OCI-LY1 (cell line): ENCODE results near the gene RARRES2.

Source experiments
- H2AFZ ChIP-seq: fragments of 200-600 bp; sonication (generic), shearing (Covaris generic); 2 replicates; pipeline ENCODE4 v1.6.0; 2014; ENCODE audit warnings: antibody characterized with exemption, mild to moderate bottlenecking, low read length
- H3F3A ChIP-seq: fragments of 200-600 bp; sonication (generic), shearing (Covaris generic); 2 replicates; pipeline ENCODE4 v1.6.0; 2014; ENCODE audit warnings: mild to moderate bottlenecking, antibody characterized with exemption, low read length, moderate library complexity; ENCODE audit not compliant: insufficient read depth
- H3K27ac ChIP-seq: fragments of 200-600 bp; sonication (generic); 2 replicates; pipeline ENCODE4 v1.5.1; 2014; ENCODE audit warnings: low read length, mixed run types, mild to moderate bottlenecking, low read depth; ENCODE audit not compliant: poor library complexity, severe bottlenecking
- H3K27me3 ChIP-seq: fragments of 200-600 bp; sonication (generic); 2 replicates; pipeline ENCODE4 v1.6.0; 2014; ENCODE audit warnings: antibody characterized with exemption, mild to moderate bottlenecking, low read length, moderate library complexity; ENCODE audit not compliant: insufficient read depth
- H3K36me3 ChIP-seq: fragments of 200-600 bp; sonication (generic); 2 replicates; pipeline ENCODE4 v1.6.1; 2014; ENCODE audit warnings: mild to moderate bottlenecking, antibody characterized with exemption, low read length, moderate library complexity, mixed read lengths; ENCODE audit not compliant: insufficient read depth
- H3K4me1 ChIP-seq: fragments of 200-600 bp; sonication (generic); 2 replicates; pipeline ENCODE4 v1.5.1; 2014; ENCODE audit warnings: mild to moderate bottlenecking, low read length, moderate library complexity; ENCODE audit not compliant: insufficient read depth, severe bottlenecking
- H3K4me2 ChIP-seq: fragments of 200-600 bp; sonication (generic), shearing (Covaris generic); 2 replicates; pipeline ENCODE4 v1.6.1; 2014; ENCODE audit warnings: low read length
- H3K4me3 ChIP-seq: fragments of 200-600 bp; sonication (generic); 2 replicates; pipeline ENCODE4 v1.5.1; 2014; ENCODE audit warnings: low read length, low read depth, mild to moderate bottlenecking, mixed read lengths; ENCODE audit not compliant: poor library complexity, severe bottlenecking
- H3K79me2 ChIP-seq: fragments of 200-600 bp; shearing (Covaris generic); 2 replicates; pipeline ENCODE4 v1.6.1; 2016; ENCODE audit warnings: mixed run types, low read length, mixed read lengths; ENCODE audit not compliant: insufficient read depth
- H3K9ac ChIP-seq: fragments of 200-600 bp; sonication (generic), shearing (Covaris generic); 2 replicates; pipeline ENCODE4 v1.6.1; 2014; ENCODE audit warnings: mild to moderate bottlenecking, low read length, mixed read lengths
- H3K9me2 ChIP-seq: fragments of 200-600 bp; sonication (generic), shearing (Covaris generic); 2 replicates; pipeline ENCODE4 v1.6.1; 2014; ENCODE audit warnings: low read depth, mild to moderate bottlenecking, low read length, mixed read lengths
- H3K9me3 ChIP-seq: fragments of 200-600 bp; shearing (Covaris generic); 2 replicates; pipeline ENCODE4 v1.6.1; 2014; ENCODE audit warnings: low read length, mixed read lengths
- H4K20me1 ChIP-seq: fragments of 200-600 bp; sonication (generic), shearing (Covaris generic); 2 replicates; pipeline ENCODE4 v1.6.0; 2016; ENCODE audit warnings: mild to moderate bottlenecking, low read length; ENCODE audit not compliant: insufficient read depth
- CTCF ChIP-seq: fragments of 200-600 bp; sonication (generic), shearing (Covaris generic); IDR thresholded peaks from 2 replicates; pipeline ENCODE4 v1.5.1; 2017; ENCODE audit warnings: mild to moderate bottlenecking, antibody characterized with exemption, low read length, moderate library complexity, mixed read lengths
- EZH2 ChIP-seq: fragments of 200-600 bp; sonication (generic), shearing (Covaris generic); IDR thresholded peaks from 2 replicates; pipeline ENCODE4 v1.8.0; 2017; ENCODE audit warnings: borderline replicate concordance, mixed run types, mild to moderate bottlenecking, antibody characterized with exemption, low read length, moderate library complexity, mixed read lengths

The RARRES2 gene

DNA sequence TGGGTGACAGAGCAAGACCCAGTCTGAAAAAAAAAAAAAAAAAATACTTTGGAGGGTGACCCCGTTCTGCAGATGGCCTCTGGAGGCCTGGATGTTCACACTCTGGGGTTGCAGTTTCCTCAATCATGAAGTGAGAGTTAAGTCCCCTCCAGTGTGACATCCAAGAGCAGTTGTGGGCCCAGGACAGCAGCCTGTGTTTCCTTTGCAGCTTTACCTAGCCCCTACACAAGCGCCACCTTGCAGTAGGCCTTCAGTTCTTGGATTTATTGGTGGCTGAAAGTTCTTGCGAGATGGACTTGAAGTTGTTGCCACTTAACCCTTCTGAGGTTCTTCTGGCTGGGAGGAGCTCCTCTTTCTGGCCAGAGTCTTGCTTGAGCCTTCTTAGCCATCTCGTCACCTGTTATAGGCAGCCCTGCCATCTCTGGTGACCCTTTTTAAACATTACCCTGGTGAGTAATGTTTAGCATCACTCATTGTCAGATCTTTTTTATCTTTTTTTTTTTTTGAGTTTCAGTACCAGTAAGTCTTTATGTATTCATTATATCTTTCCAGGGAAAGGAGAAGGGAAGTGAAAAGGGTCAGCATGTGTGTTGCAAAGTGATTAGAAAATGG lies 14.7 kb downstream of the RARRES2 start:
- H3K27me3 ChIP-seq, result no peaks in the 10 kb centered on the region
- H2AFZ ChIP-seq, result no peak overlapping the region
- no peak overlapping the region for H3K4me3 ChIP-seq
- peaks cover 45% of the 10 kb centered on the region for H3K36me3 ChIP-seq
- no peak overlapping the region for H3K27ac ChIP-seq
- H3F3A ChIP-seq, result no peaks in the 10 kb centered on the region
- no peaks in the 10 kb centered on the region for H3K9me3 ChIP-seq
- no peaks in the 10 kb centered on the region for H4K20me1 ChIP-seq
- no peaks in the 10 kb centered on the region for H3K9me2 ChIP-seq
- H3K79me2 ChIP-seq, result no peaks in the 10 kb centered on the region
- no peak overlapping the region for H3K4me2 ChIP-seq
- no peak overlapping the region for H3K9ac ChIP-seq
- no peak for TF ChIP-seq CTCF
- no peak for TF ChIP-seq EZH2
- peaks cover 23% of the 10 kb centered on the region for H3K4me1 ChIP-seq

DNA sequence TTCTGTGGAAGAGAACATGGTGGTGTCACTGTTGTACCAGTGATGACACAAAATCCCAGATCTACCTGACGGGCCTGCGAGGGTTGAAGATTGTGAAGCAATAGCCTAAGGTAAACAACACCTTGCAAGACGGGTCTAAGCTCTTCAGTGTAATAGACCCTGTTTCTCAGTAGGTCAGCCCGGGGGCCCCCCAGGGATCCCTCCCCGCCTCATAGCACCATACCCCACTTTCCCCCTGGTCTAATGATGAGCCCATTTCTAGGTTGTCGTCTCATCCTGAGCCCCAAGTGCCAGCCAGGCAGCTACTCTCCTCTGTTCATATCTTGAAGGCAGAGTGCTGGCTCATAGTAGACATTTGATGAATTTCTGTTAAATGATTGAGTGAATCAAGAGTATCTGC lies 15.5 kb downstream of the RARRES2 start:
- no peak overlapping the region for H3K27ac ChIP-seq
- H3K9me3 ChIP-seq, result no peaks in the 10 kb centered on the region
- no peak overlapping the region for H3K4me2 ChIP-seq
- no peaks in the 10 kb centered on the region for H3F3A ChIP-seq
- peaks cover 24% of the 10 kb centered on the region for H3K4me1 ChIP-seq
- H3K79me2 ChIP-seq, result no peaks in the 10 kb centered on the region
- H3K9me2 ChIP-seq, result no peaks in the 10 kb centered on the region
- no peak for TF ChIP-seq EZH2
- TF ChIP-seq CTCF, result no peak
- H2AFZ ChIP-seq, result no peak overlapping the region
- peaks cover 45% of the 10 kb centered on the region for H3K36me3 ChIP-seq
- H3K9ac ChIP-seq, result no peak overlapping the region
- no peaks in the 10 kb centered on the region for H3K27me3 ChIP-seq
- H3K4me3 ChIP-seq, result no peak overlapping the region
- no peaks in the 10 kb centered on the region for H4K20me1 ChIP-seq

DNA sequence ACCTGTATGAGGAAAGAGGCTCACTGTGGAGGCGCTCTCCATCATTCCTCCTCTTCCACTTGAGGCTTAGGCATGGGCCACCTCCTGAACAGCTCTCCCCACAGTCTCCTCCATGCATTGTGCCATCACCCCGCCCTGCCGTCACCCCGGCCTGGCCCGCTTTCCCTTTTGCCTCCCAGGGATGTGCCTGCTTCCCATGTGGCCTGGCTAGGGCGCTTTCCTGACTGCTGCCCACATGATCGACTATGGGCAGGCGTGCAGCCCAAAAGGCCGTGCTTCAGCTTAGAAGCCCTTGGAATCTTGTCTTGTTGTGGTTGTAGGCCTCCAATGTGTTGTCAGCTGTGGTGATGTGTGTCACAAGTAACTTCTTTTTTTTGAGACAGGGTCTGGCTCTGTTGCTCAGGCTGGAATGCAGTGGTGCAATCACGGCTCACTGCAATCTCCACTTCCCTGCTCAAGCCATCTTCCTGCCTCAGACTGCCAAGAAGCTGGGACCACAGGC lies 16.3 kb downstream of the RARRES2 start:
- H3K27ac ChIP-seq, result no peak overlapping the region
- H3K4me1 ChIP-seq, result peaks cover 24% of the 10 kb centered on the region
- no peak overlapping the region for H3K4me2 ChIP-seq

More for the DNA sequence above, 16.3 kb downstream of the RARRES2 start:
- H3F3A ChIP-seq, result no peaks in the 10 kb centered on the region
- H3K4me3 ChIP-seq, result no peak overlapping the region
- H3K9ac ChIP-seq, result no peak overlapping the region
- no peaks in the 10 kb centered on the region for H3K79me2 ChIP-seq
- TF ChIP-seq EZH2 (no peak), CTCF (no peak)
- H3K27me3 ChIP-seq, result no peaks in the 10 kb centered on the region
- no peaks in the 10 kb centered on the region for H4K20me1 ChIP-seq
- H2AFZ ChIP-seq, result no peak overlapping the region
- H3K9me3 ChIP-seq, result no peaks in the 10 kb centered on the region
- peaks cover 43% of the 10 kb centered on the region for H3K36me3 ChIP-seq
- no peaks in the 10 kb centered on the region for H3K9me2 ChIP-seq
